ENCODE measurements around the gene HOXC6. TPM values are rescaled to one million over a fixed set of nuclear protein-coding genes. Genes with fewer than 3 reads are reported as not detected.

The HOXC6 gene
- total RNA-seq, 1 experiment from 2014 or later = 10.2 TPM

- Mint-ChIP-seq H3K27me3 (ENCODE audit: insufficient read depth, unreplicated experiment) (no peaks in the 10 kb centered on the region), H3K4me1 (ENCODE audit: low read depth, unreplicated experiment) (peaks cover 23% of the 10 kb centered on the region), H3K4me3 (ENCODE audit: unreplicated experiment) (no peak overlapping the region), H3K36me3 (ENCODE audit: insufficient read depth, unreplicated experiment) (peaks cover 9% of the 10 kb centered on the region), H3K27ac (ENCODE audit: unreplicated experiment) (no peak overlapping the region), H3K9me3 (ENCODE audit: unreplicated experiment) (no peaks in the 10 kb centered on the region)
- Histone ChIP-seq H3K4me3 (ENCODE audit: low read depth, low read length) (no peak overlapping the region), H3K9me3 (no peaks in the 10 kb centered on the region), H3K4me1 (peaks cover 43% of the 10 kb centered on the region), H3K27me3 (replicated peaks; ENCODE audit: control insufficient read depth, insufficient read depth, low read length) (no peaks in the 10 kb centered on the region), H3K36me3 (ENCODE audit: control insufficient read depth, insufficient read depth, low read length) (no peaks in the 10 kb centered on the region; the same call in 1 of the 2 replicates)
- ChIA-PET POLR2A (no interaction called here), CTCF (no interaction called here)
- DNase-seq = no peak
- no TSS peak for BruUV-seq (replicated peaks)
- TF ChIP-seq, protein P1, sequence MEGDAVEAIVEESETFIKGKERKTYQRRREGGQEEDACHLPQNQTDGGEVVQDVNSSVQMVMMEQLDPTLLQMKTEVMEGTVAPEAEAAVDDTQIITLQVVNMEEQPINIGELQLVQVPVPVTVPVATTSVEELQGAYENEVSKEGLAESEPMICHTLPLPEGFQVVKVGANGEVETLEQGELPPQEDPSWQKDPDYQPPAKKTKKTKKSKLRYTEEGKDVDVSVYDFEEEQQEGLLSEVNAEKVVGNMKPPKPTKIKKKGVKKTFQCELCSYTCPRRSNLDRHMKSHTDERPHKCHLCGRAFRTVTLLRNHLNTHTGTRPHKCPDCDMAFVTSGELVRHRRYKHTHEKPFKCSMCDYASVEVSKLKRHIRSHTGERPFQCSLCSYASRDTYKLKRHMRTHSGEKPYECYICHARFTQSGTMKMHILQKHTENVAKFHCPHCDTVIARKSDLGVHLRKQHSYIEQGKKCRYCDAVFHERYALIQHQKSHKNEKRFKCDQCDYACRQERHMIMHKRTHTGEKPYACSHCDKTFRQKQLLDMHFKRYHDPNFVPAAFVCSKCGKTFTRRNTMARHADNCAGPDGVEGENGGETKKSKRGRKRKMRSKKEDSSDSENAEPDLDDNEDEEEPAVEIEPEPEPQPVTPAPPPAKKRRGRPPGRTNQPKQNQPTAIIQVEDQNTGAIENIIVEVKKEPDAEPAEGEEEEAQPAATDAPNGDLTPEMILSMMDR (IDR thresholded peaks at IDR 0.05; ENCODE audit: insufficient read depth in 1 of 2, low read depth in 1 of 2, low read length in 1 of 2, severe bottlenecking in 1 of 2, unreplicated experiment in 1 of 2) = no peak
- intact Hi-C loops (cut with micrococcal nuclease; ENCODE audit: unreplicated experiment) = no loop called here
Measured at GRCh38 chr12:53982648-53983567, 45.3 kb upstream of the HOXC6 start.

GRCh38 chr12:53983568-53983949 lies 44.7 kb upstream of the HOXC6 start:
- H3K27me3 ChIP-seq (replicated peaks; ENCODE audit: control insufficient read depth, insufficient read depth, low read length) = no peaks in the 10 kb centered on the region
- no peak overlapping the region for H3K4me3 Mint-ChIP-seq (ENCODE audit: unreplicated experiment)

GRCh38 chr12:53983950-53984572 lies 44.2 kb upstream of the HOXC6 start:
- H3K4me1 ChIP-seq = peaks cover 50% of the 10 kb centered on the region
- Mint-ChIP-seq H3K27ac (ENCODE audit: unreplicated experiment) (no peak overlapping the region), H3K27me3 (ENCODE audit: insufficient read depth, unreplicated experiment) (no peaks in the 10 kb centered on the region), H3K4me3 (ENCODE audit: unreplicated experiment) (no peak overlapping the region), H3K9me3 (ENCODE audit: unreplicated experiment) (no peaks in the 10 kb centered on the region), H3K4me1 (ENCODE audit: low read depth, unreplicated experiment) (peaks cover 29% of the 10 kb centered on the region), H3K36me3 (ENCODE audit: insufficient read depth, unreplicated experiment) (peaks cover 9% of the 10 kb centered on the region)
- H3K9me3 ChIP-seq = no peaks in the 10 kb centered on the region
- DNase-seq = no peak
- H3K36me3 ChIP-seq (ENCODE audit: control insufficient read depth, insufficient read depth, low read length) = no peaks in the 10 kb centered on the region; the same call in 1 of the 2 replicates
- ChIA-PET CTCF (interaction anchor here (1.0 to 2.4 kb wide), 4 partner anchors 33 to 230 kb away, joined by 3 to 15 read pairs (median 8); no protein-coding TSS in a partner anchor), POLR2A (no interaction called here)
- intact Hi-C loops (cut with micrococcal nuclease; ENCODE audit: unreplicated experiment) = loop anchor here (1.0 kb wide), 1 partner anchor 230 kb away; no protein-coding TSS in a partner anchor
- H3K4me3 ChIP-seq (ENCODE audit: low read depth, low read length) = no peak overlapping the region
- TF ChIP-seq, protein P1 (IDR thresholded peaks at IDR 0.05; ENCODE audit: insufficient read depth in 1 of 2, low read depth in 1 of 2, low read length in 1 of 2, severe bottlenecking in 1 of 2, unreplicated experiment in 1 of 2) = no peak
- no TSS peak for BruUV-seq (replicated peaks)
- no peaks in the 10 kb centered on the region for H3K27me3 ChIP-seq (replicated peaks; ENCODE audit: control insufficient read depth, insufficient read depth, low read length)

More at GRCh38 chr12:53983568-53983949, 44.7 kb upstream of the HOXC6 start:
- intact Hi-C loops (cut with micrococcal nuclease; ENCODE audit: unreplicated experiment) = no loop called here
- TF ChIP-seq, protein P1 (IDR thresholded peaks at IDR 0.05; ENCODE audit: insufficient read depth in 1 of 2, low read depth in 1 of 2, low read length in 1 of 2, severe bottlenecking in 1 of 2, unreplicated experiment in 1 of 2) = no peak
- no peaks in the 10 kb centered on the region for H3K9me3 ChIP-seq
- Mint-ChIP-seq H3K27me3 (ENCODE audit: insufficient read depth, unreplicated experiment) (no peaks in the 10 kb centered on the region), H3K9me3 (ENCODE audit: unreplicated experiment) (no peaks in the 10 kb centered on the region), H3K36me3 (ENCODE audit: insufficient read depth, unreplicated experiment) (peaks cover 9% of the 10 kb centered on the region), H3K4me1 (ENCODE audit: low read depth, unreplicated experiment) (peaks cover 28% of the 10 kb centered on the region), H3K27ac (ENCODE audit: unreplicated experiment) (no peak overlapping the region)
- H3K4me1 ChIP-seq = peaks cover 48% of the 10 kb centered on the region
- DNase-seq = peak in 1 of 2 experiments; percentile 30
- ChIA-PET CTCF (no interaction called here), POLR2A (no interaction called here)
- no peaks in the 10 kb centered on the region; the same call in 1 of the 2 replicates for H3K36me3 ChIP-seq (ENCODE audit: control insufficient read depth, insufficient read depth, low read length)
- BruUV-seq (replicated peaks) = no TSS peak
- H3K4me3 ChIP-seq (ENCODE audit: low read depth, low read length) = no peak overlapping the region
